GM12864 (cell line): ENCODE results near the gene MREG.

ENCODE experiments used
- DNase-seq: peaks from one replicate; pipeline ENCODE4 v3.0.0-alpha.2; 2011; ENCODE audit warnings: low read depth
- H3K4me3 ChIP-seq: 2 replicates; pipeline ENCODE4 v1.5.1; 2011; ENCODE audit warnings: mild to moderate bottlenecking, low read depth, low read length, control low read depth
- CTCF ChIP-seq: IDR thresholded peaks from 2 replicates; pipeline ENCODE4 v1.5.1; 2011; ENCODE audit warnings: low read depth, mild to moderate bottlenecking, moderate library complexity, low read length, control low read depth, inconsistent platforms; ENCODE audit errors: missing control alignments

Gene MREG

GRCh38 chr2:215919624-215920243 is 93.6 kb downstream of the MREG start:
- no peak for TF ChIP-seq CTCF
- DNase-seq: no peak
- H3K4me3 ChIP-seq: no peak overlapping the region

- DNase-seq: peak; percentile 35
- no peak overlapping the region for H3K4me3 ChIP-seq
Observed at GRCh38 chr2:215918901-215919599, 94.3 kb downstream of the MREG start.

GRCh38 chr2:215917953-215918620 is 95.3 kb downstream of the MREG start:
- H3K4me3 ChIP-seq: no peak overlapping the region
- no peak for TF ChIP-seq CTCF
- peak; percentile 59 for DNase-seq

More at GRCh38 chr2:215918901-215919599, 94.3 kb downstream of the MREG start:
- no peak for TF ChIP-seq CTCF

- no peak for DNase-seq
- no peak for TF ChIP-seq CTCF
- no peak overlapping the region for H3K4me3 ChIP-seq
Observed at GRCh38 chr2:215915441-215915840, 97.9 kb downstream of the MREG start.

GRCh38 chr2:215914777-215915165 is 98.6 kb downstream of the MREG start:
- no peak for DNase-seq

GRCh38 chr2:215914054-215914776 is 99.1 kb downstream of the MREG start:
- DNase-seq: no peak
- TF ChIP-seq CTCF: no peak
- no peak overlapping the region for H3K4me3 ChIP-seq

More at GRCh38 chr2:215914777-215915165, 98.6 kb downstream of the MREG start:
- no peak overlapping the region for H3K4me3 ChIP-seq
- TF ChIP-seq CTCF: no peak
